Lung (tissue), 12 donors: Measurements from ENCODE around the gene LRP1B. TPM values are rescaled to one million over a fixed set of nuclear protein-coding genes. Genes with fewer than 3 reads are reported as not detected.

Experiments used
- ATAC-seq: fragments of 200-7000 bp; cut with Tn5 transposase; one replicate; pipeline ENCODE4 v1.9.1; 2020; ENCODE audit warnings: moderate number of reproducible peaks; ENCODE audit not compliant: insufficient read depth, low FRiP score
- DNase-seq, 3 donors: peaks; one replicate each; pipeline ENCODE4 v3.0.0-alpha.2; 2013 to 2017
- H3K27ac ChIP-seq, 2 donors: one replicate each; pipeline ENCODE4 v1.5.1; 2013; ENCODE audit warnings: mild to moderate bottlenecking in 2 of 2, moderate library complexity in 2 of 2, control low read depth in 1 of 2, inconsistent platforms in 1 of 2, low read depth in 1 of 2, low read length in 1 of 2
- H3K27me3 ChIP-seq, 3 donors: one replicate each; pipeline ENCODE4 v1.5.1; 2013; ENCODE audit warnings: low read length in 2 of 3; ENCODE audit not compliant: control insufficient read depth in 3 of 3, insufficient read depth in 3 of 3
- H3K36me3 ChIP-seq, 4 donors: one replicate each; pipeline ENCODE4 v1.5.1; 2013; ENCODE audit warnings: low read length in 4 of 4, mild to moderate bottlenecking in 1 of 4, moderate library complexity in 1 of 4; ENCODE audit not compliant: control insufficient read depth in 4 of 4, insufficient read depth in 4 of 4
- H3K4me1 ChIP-seq, 5 donors: one replicate each; pipeline ENCODE4 v1.5.1; 2013; ENCODE audit warnings: low read length in 5 of 5, mild to moderate bottlenecking in 2 of 5, moderate library complexity in 1 of 5; ENCODE audit not compliant: control insufficient read depth in 5 of 5, insufficient read depth in 5 of 5
- H3K4me3 ChIP-seq: one replicate; pipeline ENCODE4 v1.5.1; 2013; ENCODE audit warnings: mild to moderate bottlenecking, control low read depth, moderate library complexity
- H3K9ac ChIP-seq, 2 donors: one replicate each; pipeline ENCODE4 v1.5.1; 2013; ENCODE audit warnings: low read length in 2 of 2, control low read depth in 1 of 2; ENCODE audit not compliant: insufficient read depth in 1 of 2
- H3K9me3 ChIP-seq, 4 donors: one replicate each; pipeline ENCODE4 v1.5.1; 2013; ENCODE audit warnings: low read length in 3 of 4, mild to moderate bottlenecking in 1 of 4, moderate library complexity in 1 of 4; ENCODE audit not compliant: control insufficient read depth in 4 of 4, insufficient read depth in 3 of 4
- WGBS, 2 donors: extraction: QIAGEN DNeasy Blood & Tissue Kit; methylation state at CpG; one replicate each; pipeline ENCODE4 v1.1.7; 2013; 5-methylcytosine and 5-hydroxymethylcytosine counted together
- polyA plus RNA-seq, 2 donors: library from polyadenylated mRNA; stranded (reverse); fragments of 200-250 nt; gene quantifications; one replicate each; pipeline ENCODE4 v1.2.1, GENCODE V29; 2013
- total RNA-seq, 2 donors: library from RNA; depleted of rRNA in 1 of 2; stranded (reverse); fragments of >200 nt in 1 of 2; gene quantifications; one replicate each; pipeline ENCODE4 v1.2.1, GENCODE V29; 2014 to 2021
- TF ChIP-seq, protein P1 (sequence below): IDR thresholded peaks from 2 replicates; pipeline ENCODE4 v1.5.1; 2012; ENCODE audit warnings: mild to moderate bottlenecking; ENCODE audit errors: control extremely low read depth, extremely low read depth
- donor health status: control.
- donor health status: control.
- donor health status: Bipolar disorder and iron deficiency.
- donor health status: healthy.
- donor health status: DM: yes; HTN: yes; CAD: no.

The LRP1B gene
- total and polyA plus RNA-seq, 4 donors, result 0.01 to 6.5 (median 0.16) TPM

DNA sequence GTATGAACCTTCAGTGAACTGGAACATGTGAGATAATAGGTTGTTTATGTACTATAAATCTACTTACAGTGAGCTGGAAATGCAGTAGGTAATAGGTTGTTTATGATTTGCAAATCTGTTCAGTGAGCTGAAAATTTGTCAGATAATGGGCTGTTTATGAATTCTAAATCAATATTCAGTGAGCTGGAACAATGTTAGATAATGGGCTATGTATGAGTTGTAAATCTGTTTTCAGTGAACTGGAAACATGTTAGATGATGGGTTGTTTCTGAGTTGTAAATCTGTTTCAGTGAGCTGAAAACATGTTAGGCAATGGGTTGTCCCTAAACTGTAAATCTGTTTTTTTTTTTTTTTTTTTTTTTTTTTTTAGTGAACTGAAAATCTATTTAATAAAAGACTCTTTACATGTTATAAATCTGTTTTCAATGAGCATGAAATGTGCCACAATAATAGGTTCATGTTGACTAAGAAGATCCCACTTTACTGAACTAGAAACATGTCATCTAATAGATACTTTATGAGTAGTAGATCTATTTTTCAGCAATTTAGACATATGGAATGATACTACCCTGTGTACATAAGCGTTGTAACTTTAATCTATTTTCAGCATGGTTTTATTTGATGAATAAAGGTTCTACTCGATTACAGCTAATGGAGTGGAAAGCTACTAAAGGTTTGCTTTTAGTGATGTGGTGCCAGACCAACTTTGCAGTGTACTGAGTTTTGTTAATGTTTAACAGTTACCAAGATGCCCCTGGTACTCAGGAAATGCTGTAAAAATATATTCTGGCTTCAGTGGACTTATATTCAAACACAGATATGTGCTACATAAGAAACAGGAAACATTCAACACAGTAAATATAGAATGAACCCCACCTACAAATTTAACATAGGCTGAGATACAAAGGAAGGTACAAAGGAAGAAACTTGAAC lies 1471.8 kb downstream of the LRP1B start:
- ATAC-seq (no peak), DNase-seq (no peak)
- Histone ChIP-seq H3K27ac (no peak overlapping the region), H3K36me3 (no peaks in the 10 kb centered on the region), H3K9me3 (no peaks in the 10 kb centered on the region), H3K4me1 (peaks cover 0 to 3% (median 0%) of the 10 kb centered on the region in 5 donors), H3K9ac (no peak overlapping the region), H3K4me3 (no peak overlapping the region), H3K27me3 (no peaks in the 10 kb centered on the region)
- 67 to 76% methylated on average over 2 of the region's 2 CpGs for WGBS, 2 donors
- TF ChIP-seq, protein P1, sequence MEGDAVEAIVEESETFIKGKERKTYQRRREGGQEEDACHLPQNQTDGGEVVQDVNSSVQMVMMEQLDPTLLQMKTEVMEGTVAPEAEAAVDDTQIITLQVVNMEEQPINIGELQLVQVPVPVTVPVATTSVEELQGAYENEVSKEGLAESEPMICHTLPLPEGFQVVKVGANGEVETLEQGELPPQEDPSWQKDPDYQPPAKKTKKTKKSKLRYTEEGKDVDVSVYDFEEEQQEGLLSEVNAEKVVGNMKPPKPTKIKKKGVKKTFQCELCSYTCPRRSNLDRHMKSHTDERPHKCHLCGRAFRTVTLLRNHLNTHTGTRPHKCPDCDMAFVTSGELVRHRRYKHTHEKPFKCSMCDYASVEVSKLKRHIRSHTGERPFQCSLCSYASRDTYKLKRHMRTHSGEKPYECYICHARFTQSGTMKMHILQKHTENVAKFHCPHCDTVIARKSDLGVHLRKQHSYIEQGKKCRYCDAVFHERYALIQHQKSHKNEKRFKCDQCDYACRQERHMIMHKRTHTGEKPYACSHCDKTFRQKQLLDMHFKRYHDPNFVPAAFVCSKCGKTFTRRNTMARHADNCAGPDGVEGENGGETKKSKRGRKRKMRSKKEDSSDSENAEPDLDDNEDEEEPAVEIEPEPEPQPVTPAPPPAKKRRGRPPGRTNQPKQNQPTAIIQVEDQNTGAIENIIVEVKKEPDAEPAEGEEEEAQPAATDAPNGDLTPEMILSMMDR, result no peak

- no peaks in the 10 kb centered on the region for H3K36me3 ChIP-seq
- no peak overlapping the region for H3K27ac ChIP-seq
- no peaks in the 10 kb centered on the region for H3K27me3 ChIP-seq
- H3K4me3 ChIP-seq, result no peak overlapping the region
- 74 to 82% methylated on average over 2 of the region's 2 CpGs for WGBS, 2 donors
- no peak for ATAC-seq
- H3K9ac ChIP-seq, result no peak overlapping the region
- H3K9me3 ChIP-seq, result no peaks in the 10 kb centered on the region
- no peaks in the 10 kb centered on the region for H3K4me1 ChIP-seq
- DNase-seq, result no peak
- TF ChIP-seq, protein P1, result no peak
These were observed 1473.2 kb downstream of the LRP1B start for GRCh38 chr2:140657657-140658056.

DNA sequence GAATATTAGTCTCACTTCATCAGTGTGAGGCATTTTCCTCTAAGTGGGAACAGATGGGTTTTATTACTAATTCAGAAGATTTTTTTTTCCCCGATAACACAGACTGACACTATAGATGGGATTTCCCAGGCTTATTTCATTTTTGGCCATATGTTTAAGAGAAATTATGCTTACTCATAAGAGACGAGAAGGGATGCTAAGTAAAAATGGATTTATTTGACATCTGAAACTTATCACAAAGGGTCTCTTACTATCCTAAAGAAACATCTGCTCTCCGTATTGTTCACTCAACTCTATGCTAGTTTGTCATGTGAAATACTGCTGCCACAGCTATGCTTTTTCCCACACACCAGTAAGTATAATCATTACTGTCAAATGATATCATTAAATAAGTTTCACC lies 1476.3 kb downstream of the LRP1B start:
- Histone ChIP-seq H3K27ac (no peak overlapping the region), H3K9ac (no peak overlapping the region), H3K4me3 (no peak overlapping the region), H3K9me3 (no peaks in the 10 kb centered on the region), H3K36me3 (no peaks in the 10 kb centered on the region), H3K4me1 (no peaks in the 10 kb centered on the region), H3K27me3 (no peaks in the 10 kb centered on the region)
- TF ChIP-seq, protein P1, result no peak
- 75 to 90% methylated on average over 3 of the region's 3 CpGs for WGBS, 2 donors
- DNase-seq (peak in 2 of 3 donors; percentile 90 to 93), ATAC-seq (no peak)
